ENCODE measurements around the gene ADAM12. TPM values are rescaled to one million over a fixed set of nuclear protein-coding genes. Genes with fewer than 3 reads are reported as not detected.

ADAM12 gene
- total RNA-seq, 1 experiment from 2014 or later = not detected

- DNase-seq (ENCODE audit: low read depth, low spot score) = no peak
- no peak overlapping the region for H2AFZ ChIP-seq (ENCODE audit: low read depth, low read length, poor library complexity, severe bottlenecking)
Observed at GRCh38 chr10:126118476-126118875, 269.8 kb downstream of the ADAM12 start.

More at GRCh38 chr10:126118476-126118875, 269.8 kb downstream of the ADAM12 start:
- no peak for ATAC-seq
- Histone ChIP-seq H3K4me3 (replicated peaks in 1 of 2; ENCODE audit: low read depth in 1 of 2, low read length in 2 of 2) (no peak overlapping the region), H3K36me3 (ENCODE audit: control insufficient read depth in 1 of 2, insufficient read depth in 2 of 2, low read length in 2 of 2) (no peaks in the 10 kb centered on the region), H4K20me1 (ENCODE audit: insufficient read depth) (no peaks in the 10 kb centered on the region), H3K27ac (ENCODE audit: low read depth, low read length) (no peak overlapping the region), H3K27me3 (ENCODE audit: insufficient read depth, low read length) (0 out of 2 replicates have a peak, but pooled peaks cover 7% of the 10 kb centered on the region), H3K4me2 (ENCODE audit: low read length) (no peak overlapping the region), H3K9ac (ENCODE audit: low read length) (no peak overlapping the region), H3K79me2 (ENCODE audit: insufficient read depth, low read length) (no peaks in the 10 kb centered on the region), H3K9me3 (ENCODE audit: control insufficient read depth in 1 of 2, insufficient read depth in 1 of 2, low read depth in 1 of 2, low read length in 2 of 2) (no peaks in the 10 kb centered on the region), H3K4me1 (ENCODE audit: control insufficient read depth in 1 of 2, insufficient read depth in 2 of 2, low read length in 2 of 2) (peaks cover 0 to 5% of the 10 kb centered on the region in 2 experiments; a peak in 1 of 4 replicates), H3K9me2 (ENCODE audit: insufficient read depth) (peaks cover 4% of the 10 kb centered on the region; the same call in 1 of the 2 replicates)
- BruUV-seq (replicated peaks) = no TSS peak
- intact Hi-C loops (cut with micrococcal nuclease) = no loop called here
- TF ChIP-seq SP1 (IDR thresholded peaks at IDR 0.05; ENCODE audit: low read depth) (no peak), POLR2AphosphoS5 (IDR thresholded peaks at IDR 0.05; ENCODE audit: low read depth, low read length) (no peak), EZH2 (IDR thresholded peaks at IDR 0.05) (no peak), CTCF (IDR thresholded peaks at IDR 0.05 in 2 of 3, conservative IDR thresholded peaks at IDR 0.05 in 1 of 3; ENCODE audit: borderline replicate concordance in 1 of 3, insufficient read depth in 1 of 3, low read depth in 2 of 3, low read length in 2 of 3) (no peak), RAD21 (IDR thresholded peaks at IDR 0.05; ENCODE audit: low read depth) (no peak), POLR2A (IDR thresholded peaks at IDR 0.05; ENCODE audit: borderline replicate concordance, extremely low read depth, insufficient read depth, insufficient read length) (no peak), ZNF274 (IDR thresholded peaks at IDR 0.05; ENCODE audit: low read depth, low read length) (no peak), EGR1 (IDR thresholded peaks at IDR 0.05; ENCODE audit: low read depth) (no peak), ELF1 (IDR thresholded peaks at IDR 0.05; ENCODE audit: borderline replicate concordance, low read depth) (no peak), SRF (IDR thresholded peaks at IDR 0.05; ENCODE audit: low read depth) (no peak), ZFX (IDR thresholded peaks at IDR 0.05) (no peak), EZH2phosphoT487 (IDR thresholded peaks at IDR 0.05; ENCODE audit: borderline replicate concordance) (no peak), CEBPB (IDR thresholded peaks at IDR 0.05; ENCODE audit: low read depth) (no peak), JUND (IDR thresholded peaks at IDR 0.05) (no peak), YY1 (IDR thresholded peaks at IDR 0.05; ENCODE audit: extremely low read depth, insufficient replicate concordance, low read depth, low read length) (no peak), CBX3 (IDR thresholded peaks at IDR 0.05; ENCODE audit: low read depth) (no peak), SIN3A (IDR thresholded peaks at IDR 0.05; ENCODE audit: low read depth) (no peak)
- TF ChIP-seq, protein P1, sequence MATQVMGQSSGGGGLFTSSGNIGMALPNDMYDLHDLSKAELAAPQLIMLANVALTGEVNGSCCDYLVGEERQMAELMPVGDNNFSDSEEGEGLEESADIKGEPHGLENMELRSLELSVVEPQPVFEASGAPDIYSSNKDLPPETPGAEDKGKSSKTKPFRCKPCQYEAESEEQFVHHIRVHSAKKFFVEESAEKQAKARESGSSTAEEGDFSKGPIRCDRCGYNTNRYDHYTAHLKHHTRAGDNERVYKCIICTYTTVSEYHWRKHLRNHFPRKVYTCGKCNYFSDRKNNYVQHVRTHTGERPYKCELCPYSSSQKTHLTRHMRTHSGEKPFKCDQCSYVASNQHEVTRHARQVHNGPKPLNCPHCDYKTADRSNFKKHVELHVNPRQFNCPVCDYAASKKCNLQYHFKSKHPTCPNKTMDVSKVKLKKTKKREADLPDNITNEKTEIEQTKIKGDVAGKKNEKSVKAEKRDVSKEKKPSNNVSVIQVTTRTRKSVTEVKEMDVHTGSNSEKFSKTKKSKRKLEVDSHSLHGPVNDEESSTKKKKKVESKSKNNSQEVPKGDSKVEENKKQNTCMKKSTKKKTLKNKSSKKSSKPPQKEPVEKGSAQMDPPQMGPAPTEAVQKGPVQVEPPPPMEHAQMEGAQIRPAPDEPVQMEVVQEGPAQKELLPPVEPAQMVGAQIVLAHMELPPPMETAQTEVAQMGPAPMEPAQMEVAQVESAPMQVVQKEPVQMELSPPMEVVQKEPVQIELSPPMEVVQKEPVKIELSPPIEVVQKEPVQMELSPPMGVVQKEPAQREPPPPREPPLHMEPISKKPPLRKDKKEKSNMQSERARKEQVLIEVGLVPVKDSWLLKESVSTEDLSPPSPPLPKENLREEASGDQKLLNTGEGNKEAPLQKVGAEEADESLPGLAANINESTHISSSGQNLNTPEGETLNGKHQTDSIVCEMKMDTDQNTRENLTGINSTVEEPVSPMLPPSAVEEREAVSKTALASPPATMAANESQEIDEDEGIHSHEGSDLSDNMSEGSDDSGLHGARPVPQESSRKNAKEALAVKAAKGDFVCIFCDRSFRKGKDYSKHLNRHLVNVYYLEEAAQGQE (IDR thresholded peaks at IDR 0.05; ENCODE audit: low read depth) = no peak
- TF ChIP-seq, protein P2, sequence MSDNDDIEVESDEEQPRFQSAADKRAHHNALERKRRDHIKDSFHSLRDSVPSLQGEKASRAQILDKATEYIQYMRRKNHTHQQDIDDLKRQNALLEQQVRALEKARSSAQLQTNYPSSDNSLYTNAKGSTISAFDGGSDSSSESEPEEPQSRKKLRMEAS (IDR thresholded peaks at IDR 0.05) = no peak
- TF ChIP-seq, protein P3, sequence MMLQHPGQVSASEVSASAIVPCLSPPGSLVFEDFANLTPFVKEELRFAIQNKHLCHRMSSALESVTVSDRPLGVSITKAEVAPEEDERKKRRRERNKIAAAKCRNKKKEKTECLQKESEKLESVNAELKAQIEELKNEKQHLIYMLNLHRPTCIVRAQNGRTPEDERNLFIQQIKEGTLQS (IDR thresholded peaks at IDR 0.05) = no peak
- POLR2A ChIA-PET = no interaction called here
- RAD21 ChIA-PET (ENCODE audit: low non-redundant PET in 1 of 2, low total read pairs in 2 of 2, uncharacterized antibody in 2 of 2, unreplicated experiment in 2 of 2) = no interaction called here
- CTCF ChIA-PET = no interaction called here
